ENCODE measurements around the gene CLBA1.
A peak's percentile ranks its signal among the peaks of the same experiment; 100 is the strongest.

DNA sequence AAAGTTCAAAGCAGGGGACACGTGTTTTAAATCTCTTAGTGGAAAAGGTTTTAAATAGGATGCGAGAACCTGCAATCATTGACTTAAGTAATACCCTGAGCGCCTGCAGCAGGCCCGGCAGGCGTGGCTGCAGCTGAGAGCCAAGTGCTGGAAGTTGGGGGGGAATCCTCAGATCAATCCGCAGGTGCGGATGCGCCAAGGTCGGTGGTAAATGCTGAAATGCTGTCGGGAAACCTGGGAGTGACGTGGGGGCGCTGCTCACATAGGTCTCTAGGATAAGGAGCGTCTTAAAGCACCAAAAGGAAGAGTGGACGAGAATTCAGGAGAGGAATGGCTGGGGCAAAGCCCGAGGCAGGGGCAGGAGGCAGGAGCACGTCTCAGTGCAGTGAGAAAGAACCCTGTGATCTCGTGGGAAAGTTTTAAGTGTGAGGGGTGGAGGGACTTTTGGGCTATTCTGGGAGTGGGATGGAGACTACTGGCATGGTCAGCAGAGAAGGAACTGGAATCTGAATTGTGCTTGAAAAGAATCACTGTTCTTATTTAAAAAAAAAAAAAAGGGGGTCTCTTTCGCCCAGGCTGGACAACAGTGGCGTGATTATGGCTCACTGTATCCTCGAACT is 36.2 kb downstream of the CLBA1 start:
- peak in 1 of 2 donors; percentile 58 for TF ChIP-seq POLR2AphosphoS5 (IDR thresholded peaks at IDR 0.05; ENCODE audit: insufficient read depth in 1 of 2, low read depth in 1 of 2)
- TF ChIP-seq POLR2A (IDR thresholded peaks at IDR 0.05) = no peak
- no peak for TF ChIP-seq CTCF (IDR thresholded peaks at IDR 0.05)

All from vagina (tissue), 2 donors.